HG02970 (cell line): ENCODE measurements around the gene CD2AP.
A peak's percentile ranks its signal among the peaks of the same experiment; 100 is the strongest.
"Not testable (repeated sequence)": the region's sequence is repeated elsewhere in the genome, so short reads cannot be mapped to it uniquely, and the experiment has no call there.

Experiments used
- ATAC-seq: cut with Tn5 transposase; IDR thresholded peaks from one replicate; pipeline ENCODE4 v1.9.1; 2021; ENCODE audit warnings: mild to moderate bottlenecking, moderate library complexity, moderate number of reproducible peaks; ENCODE audit not compliant: unreplicated experiment, low FRiP score

Gene CD2AP

DNA sequence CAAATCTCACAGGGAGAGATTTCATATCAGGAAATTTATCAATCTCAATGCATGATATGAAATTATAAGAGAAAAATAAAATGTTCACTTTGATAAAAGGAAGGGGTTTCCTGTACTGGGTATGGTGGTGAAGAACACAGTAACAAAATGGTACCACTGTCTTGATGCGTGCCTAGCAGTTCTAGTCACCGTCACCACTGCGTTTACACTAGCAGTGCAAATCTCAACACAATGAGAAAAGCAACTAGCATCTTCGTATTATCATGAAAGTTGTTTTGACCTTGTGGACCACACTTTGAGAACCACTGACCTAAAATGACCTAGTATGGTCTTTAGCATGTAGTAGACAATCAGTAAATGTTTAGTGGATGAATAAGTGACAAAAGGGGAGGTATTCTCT, 152.4 kb downstream of the CD2AP start:
- no peak for ATAC-seq

DNA sequence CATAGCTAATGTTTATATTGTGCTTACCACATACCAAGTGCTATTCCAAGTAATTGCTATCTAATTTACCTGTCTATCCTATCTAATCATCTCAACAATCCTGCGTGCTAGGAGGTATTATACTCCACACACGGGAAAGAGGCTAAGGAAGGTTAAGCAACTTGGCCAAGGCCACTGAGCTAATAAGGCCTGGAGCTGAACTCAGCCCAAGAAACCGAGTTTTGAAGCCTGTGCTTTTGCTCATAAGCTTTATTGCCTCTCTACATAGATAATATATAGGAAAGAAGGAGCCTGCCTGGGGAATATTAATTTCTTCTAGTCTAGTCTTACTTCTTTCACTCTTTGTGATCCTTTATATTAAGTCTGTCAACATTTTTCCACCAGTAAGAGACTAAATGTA, 153.0 kb downstream of the CD2AP start:
- no peak for ATAC-seq

DNA sequence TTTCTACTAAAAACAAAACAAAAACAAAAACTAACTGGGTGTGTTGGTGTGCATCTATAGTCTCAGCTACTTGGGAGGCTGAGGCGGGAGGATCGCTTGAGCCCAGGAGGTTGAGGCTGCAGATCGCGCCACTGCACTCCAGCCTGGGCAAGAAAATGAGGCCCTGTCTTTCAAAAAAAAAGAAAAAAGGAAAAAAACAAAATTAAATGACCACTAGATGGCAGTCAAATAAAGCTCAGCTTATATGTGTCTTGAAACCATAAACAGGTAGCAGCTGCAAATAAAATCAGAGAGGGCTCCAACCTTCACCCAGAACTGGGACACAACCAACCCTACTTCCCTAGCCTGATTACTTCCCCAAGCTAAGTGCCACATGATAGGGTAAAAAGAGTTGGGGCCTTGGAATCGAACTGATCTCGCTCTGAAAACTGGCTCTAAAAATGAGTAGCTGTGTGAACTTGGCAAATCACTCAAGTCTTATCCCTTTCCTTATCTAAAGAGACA, 153.7 kb downstream of the CD2AP start:
- peak; percentile 67 for ATAC-seq

DNA sequence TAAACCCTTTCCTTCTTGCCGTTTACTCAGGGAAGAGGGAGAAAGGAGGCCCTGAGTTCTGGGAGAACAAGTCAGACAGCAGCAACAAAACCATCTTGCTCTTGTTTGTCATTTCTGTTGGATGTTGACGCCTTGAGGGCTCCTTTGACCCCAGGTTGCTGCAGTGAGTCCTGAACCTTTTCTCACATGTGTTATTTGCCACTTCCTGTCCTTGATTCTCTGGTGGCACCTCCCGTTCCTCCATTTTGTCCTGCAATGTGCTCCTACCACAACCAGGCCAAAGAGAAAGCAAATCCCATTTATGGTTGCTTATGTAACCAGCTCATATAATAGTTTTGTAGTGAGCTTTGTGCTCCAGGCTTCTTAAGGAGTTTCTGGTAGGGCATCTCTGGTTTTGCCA, 154.2 kb downstream of the CD2AP start:
- ATAC-seq = no peak

DNA sequence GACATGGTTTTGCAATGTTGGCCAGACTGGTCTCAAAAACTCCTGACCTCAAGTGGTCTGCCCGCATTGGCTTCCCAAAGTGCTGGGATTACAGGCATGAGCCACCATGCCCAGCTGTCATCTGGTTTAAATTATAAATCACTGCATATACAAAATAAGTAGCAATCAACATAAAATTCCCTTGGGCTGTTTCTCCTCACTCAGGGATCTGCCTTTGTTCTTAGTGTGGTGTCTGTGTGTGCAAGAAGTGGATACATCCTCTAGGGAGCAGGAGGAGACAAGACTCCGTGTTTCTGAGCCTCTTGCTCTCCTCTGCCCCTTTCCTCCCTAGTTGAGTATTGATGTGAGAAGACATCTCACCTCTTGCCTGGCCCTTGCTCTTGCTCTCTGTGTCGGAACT, 155.6 kb downstream of the CD2AP start:
- no peak for ATAC-seq

DNA sequence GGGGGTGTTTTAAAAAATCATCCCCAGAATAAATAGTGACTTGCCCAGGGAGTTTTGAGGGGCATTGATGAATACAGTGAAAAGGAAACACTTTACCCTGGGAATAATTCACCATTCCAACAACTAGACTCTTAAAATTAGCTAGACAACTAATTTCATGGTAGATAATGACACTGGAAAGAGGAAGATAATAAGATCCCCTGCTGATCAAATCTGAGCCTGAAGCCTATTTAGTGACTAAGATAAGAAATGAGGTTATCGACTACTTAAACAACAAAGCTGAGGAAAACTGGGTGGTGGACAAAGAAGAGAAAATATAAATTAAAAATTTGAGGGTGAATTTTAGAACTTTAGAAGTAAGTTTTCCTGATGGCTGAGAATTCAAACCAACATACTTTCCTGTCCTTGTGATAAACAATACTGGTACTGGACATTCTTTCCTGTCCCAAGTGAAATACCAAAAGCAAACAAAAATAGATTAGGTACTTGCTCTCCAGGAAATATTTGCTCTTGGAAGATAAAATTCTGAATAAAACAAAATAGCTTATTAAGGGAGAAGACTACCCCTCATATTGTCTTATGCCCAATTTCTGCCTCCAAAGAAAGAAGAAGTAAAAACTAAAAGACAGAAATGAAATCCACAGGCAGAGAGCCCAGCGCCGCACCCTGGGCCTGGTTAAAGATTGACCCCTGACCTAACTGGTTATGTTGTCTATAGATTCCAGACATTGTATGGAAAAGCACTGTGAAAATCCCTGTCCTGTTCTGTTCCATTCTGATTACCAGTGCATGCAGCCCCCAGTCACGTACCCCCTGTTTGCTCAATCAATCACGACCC, 156.8 kb downstream of the CD2AP start:
- no peak for ATAC-seq

DNA sequence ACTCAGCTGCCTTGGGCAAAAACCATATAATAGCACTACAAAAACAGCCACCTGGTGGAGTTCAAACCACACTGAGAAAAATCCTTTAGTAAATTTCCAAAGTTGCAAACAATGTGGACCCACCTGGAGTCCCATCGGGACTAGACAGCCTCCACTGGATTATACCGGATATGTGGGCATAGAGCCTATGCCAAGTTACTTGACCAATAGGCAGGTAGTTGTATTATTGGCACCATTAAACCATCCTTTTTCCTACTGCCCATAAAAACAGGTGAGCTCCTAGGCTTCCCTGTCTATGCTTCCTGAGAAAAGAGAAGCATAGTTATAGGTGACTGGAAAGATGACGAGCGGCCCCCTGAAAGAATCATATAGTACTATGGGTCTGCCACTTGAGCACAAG, 169.1 kb downstream of the CD2AP start:
- no peak for ATAC-seq

DNA sequence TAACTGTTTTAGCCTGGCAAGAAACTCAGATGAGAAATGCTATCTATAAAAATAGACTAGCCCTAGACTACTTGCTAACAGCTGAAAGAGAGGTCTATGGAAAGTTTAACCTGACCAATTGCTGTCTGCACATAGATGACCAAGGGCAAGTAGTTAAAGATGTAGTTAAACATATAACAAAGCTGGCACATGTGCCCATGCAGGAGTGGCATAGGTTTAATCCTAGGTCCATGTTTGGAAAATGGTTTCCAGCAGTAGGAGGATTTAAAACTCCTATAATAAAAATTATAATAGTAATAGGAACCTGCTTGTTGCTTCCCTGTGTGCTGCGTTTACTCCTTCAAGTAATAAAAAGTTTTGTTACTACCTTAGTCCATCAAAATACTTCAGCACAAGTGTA, 169.6 kb downstream of the CD2AP start:
- ATAC-seq = no peak

DNA sequence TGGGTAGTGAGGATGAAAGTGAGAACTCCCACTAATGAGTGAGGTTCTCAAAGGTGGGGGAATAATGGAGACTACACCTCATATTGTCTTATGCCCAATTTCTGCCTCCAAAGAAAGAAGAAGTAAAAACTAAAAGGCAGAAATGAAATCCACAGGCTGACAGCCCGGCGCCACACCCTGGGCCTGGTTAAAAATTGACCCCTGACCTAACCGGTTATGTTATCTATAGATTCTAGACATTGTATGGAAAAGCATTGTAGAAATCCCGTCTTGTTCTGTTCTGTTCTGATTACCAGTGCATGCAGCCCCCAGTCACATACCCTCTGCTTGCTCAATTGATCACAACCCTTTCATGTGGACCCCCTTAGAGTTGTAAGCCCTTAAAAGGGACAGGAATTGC, 170.0 kb downstream of the CD2AP start:
- ATAC-seq = not testable (repeated sequence)

DNA sequence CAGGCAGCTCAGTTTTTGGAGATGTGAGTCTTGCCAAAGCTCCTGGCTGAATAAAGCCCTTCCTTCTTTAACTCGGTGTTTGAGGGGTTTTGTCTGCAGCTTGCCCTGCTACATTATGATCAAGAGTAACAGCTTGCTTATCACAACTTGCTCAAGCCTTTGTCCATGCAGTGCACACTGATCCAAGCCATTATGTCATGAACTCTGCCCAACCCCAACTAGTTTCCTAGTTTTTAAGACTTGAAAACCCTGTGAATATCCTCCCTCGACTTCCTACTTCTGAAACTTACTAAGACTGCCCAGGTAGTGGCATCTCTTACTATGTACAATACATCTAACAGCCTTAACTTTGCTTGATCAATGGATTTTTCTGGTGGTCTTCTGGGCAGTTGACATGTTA, 170.4 kb downstream of the CD2AP start:
- ATAC-seq = no peak

DNA sequence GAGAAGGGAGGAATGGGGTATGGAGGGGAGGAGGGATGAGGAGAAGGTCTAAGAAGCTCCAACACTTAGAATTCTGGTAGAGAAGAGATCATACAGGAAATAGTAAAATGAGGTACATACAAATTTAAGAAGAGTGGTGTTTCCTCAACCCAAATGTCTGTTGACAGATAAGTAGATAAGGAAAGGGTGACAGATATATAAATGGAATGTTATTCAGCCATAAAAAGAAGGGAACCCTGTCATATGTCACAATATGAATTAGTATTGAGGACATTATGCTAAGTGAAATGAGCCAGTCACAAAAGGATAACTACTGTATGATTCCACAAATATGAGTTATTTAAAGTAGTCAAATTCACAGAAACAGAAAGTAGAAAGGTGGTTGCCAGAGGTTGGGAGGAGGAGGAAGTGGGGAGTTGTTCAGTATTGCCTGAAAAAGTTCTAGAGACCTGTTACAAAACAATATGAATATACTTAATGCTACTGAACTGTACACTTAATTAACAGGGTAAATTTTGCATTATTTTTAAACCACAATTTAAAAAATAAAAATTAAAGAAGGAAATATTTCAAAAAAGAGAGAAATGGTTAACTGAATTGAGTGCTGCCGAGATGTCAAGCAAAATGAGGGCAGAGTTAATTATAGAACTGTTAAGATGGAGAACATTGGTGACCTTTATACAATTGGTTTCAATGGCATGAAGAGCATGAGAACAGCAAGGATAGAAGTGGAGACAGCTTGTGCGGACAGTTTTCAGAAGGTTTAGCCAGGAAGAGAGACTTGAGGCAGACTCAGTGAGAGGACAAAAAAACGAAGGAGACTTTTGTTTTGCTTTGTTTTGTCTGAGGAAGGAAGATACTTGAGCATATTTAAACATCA, 173.2 kb downstream of the CD2AP start:
- no peak for ATAC-seq

DNA sequence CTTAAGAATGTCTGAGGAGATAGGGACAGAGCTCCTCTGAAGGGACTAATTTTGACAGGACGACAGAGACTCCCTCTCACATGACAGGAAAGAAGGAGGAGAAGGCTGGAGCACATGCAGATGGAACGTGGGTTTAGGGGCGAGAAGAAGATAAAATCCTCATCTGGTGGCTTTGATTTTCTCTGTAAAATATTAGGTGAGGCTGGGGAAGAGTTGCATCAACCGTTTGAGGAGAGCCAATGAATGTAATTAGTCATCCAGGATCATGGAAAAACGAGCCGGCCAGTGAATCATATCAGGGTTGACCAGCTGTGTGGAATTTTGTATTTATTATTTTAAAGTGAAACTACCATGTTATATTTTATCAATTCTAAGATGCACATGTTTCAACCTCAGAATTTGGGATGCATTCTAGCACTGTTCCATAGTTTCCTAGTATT, 173.9 kb downstream of the CD2AP start:
- no peak for ATAC-seq

DNA sequence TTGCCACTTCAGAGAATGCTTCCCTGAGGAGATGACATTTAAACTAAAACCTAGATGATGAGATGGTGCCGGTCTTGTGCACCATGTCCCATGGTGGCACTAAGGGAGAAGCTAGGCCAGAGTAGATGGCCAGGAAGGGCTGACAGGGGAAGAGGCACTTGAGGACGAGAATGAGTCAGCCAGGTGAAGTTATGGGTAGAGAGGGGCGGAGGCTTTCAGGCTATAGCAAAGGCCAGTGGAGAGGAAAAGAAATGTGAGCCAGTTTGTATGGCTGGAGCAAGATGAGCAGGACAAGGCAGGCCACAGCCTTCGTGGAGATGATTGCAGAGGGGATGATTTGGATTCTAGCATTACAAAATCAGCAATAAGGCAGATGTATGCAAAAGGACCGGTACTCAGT, 176.1 kb downstream of the CD2AP start:
- ATAC-seq = no peak

DNA sequence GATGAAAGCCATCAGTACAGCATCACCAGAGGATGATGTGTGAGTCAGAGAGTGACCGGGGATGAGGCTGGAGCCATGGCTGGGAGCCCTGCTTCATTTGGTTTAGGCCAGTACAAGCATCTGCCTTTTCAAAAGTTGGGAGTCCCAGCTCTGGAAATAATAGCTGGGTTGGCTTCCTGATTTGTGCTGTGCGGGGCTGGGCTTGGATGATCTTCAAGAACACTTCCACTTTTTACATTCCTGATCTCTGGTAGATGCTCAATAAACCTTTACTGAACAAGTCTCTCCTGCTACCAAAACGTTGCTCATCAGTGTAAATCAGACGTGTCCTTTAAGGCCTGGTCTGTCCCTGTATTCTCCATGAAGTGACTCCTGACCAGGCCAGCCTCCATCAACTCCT, 176.7 kb downstream of the CD2AP start:
- no peak for ATAC-seq

DNA sequence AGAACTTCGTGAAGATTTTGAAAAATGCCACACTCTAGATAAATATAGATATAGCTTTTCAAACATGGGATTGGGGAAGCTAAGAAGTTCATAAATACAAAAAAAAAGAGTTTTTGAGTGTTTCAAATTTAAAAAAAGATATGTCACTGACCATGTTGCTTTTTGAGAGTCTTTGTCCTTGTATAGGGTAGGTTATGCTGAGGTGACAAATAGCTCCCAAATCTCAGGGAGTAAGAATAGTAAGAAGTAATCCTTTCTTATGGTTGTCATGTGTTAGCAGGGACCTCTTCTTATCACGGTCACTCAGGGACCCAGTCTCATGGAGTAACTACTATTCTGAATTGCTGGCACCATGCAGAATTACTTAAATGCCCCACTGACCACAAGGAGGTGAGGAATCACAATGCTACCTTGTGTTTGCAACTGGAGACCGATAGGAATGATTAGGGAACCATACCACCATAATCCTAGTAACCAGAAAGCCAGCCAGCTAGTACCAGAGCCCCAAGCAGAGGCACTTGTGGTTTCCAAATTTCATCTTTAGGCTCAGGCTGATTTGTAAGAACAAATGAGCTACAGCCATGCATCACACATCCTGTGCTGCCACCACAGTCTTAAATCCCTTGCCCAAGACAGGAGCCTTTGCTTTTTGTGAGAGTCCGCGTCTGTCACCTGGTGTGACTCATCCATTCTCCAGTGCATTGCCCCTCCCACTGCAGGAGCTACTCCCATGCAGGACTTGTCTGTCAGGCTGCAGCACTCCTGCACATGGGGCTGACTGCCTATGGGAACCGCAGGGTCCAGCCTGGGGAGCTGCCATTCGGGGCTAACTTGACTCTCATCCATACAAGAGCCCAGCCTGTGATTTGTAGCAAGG, 178.4 kb downstream of the CD2AP start:
- ATAC-seq = no peak

DNA sequence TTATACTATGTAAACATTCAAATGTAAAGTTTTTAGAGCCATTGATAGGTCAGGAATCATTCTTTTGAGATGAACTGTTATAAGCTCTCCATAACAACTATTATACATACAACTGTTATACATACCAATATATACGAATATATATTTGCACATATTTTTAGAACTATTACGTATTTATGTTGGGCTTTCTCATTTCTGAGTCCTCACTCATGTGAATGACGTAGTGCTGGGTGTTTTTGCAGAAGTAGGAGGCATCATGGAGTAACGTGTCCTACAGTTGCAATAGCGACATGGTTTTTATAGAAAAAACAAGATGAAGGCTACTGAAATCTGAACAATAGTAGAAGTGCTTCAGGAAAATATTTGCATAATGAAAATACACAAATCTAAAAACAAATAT, 184.4 kb downstream of the CD2AP start:
- ATAC-seq = no peak

DNA sequence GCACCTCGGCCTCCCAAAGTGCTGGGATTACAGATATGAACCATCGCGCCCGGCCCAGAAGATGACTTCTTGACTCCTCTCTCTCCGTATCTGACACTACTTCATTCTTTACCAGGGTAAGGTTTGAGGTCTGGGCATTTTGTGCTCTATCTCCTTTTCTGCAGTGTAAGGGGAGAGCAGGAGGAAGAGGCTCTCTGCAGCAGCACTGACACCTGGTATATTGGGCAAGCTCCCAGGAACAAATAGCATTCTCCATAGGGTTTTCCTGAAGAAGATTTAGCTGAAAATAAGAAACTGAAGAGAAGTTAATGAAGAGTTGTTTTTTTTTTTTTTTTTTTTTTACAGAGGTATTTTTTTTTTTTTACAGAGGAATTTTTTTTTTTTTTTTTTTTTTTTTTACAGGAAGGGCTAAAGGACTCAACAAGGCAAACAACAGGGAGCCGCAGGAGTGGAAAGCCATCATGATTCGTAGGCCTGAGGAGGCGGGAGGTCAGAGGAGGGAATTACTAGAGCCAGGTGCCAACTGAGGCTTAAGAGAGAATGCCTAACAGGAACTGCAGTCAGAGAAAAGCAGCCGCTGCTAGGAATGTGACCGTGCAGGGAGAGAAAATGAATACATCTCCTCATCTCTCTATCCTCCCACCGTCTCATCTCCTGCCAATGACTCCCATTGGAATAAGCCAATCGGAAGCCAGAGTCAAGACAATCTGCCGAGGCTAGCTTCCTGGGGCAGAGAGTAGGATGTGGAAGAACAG, 186.1 kb downstream of the CD2AP start:
- ATAC-seq = no peak

DNA sequence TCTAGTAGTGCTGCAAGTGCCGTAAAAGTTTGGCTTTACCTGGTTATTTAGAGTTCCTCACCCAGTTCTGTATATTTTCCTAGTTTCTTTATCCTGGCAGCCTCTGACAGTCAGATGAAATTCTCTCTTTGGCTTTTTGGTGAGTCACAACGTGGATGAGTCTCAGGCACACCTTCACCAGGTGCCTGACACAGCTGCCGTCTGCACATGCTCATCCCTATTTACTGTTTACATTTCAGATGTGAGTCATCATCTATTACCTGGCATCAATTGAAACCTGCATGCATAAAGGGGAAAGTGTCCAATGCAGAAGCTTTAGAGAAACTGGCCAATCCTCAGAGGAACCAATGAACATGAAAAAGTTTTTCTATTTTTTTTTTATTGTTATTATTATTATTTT, 187.5 kb downstream of the CD2AP start:
- no peak for ATAC-seq

DNA sequence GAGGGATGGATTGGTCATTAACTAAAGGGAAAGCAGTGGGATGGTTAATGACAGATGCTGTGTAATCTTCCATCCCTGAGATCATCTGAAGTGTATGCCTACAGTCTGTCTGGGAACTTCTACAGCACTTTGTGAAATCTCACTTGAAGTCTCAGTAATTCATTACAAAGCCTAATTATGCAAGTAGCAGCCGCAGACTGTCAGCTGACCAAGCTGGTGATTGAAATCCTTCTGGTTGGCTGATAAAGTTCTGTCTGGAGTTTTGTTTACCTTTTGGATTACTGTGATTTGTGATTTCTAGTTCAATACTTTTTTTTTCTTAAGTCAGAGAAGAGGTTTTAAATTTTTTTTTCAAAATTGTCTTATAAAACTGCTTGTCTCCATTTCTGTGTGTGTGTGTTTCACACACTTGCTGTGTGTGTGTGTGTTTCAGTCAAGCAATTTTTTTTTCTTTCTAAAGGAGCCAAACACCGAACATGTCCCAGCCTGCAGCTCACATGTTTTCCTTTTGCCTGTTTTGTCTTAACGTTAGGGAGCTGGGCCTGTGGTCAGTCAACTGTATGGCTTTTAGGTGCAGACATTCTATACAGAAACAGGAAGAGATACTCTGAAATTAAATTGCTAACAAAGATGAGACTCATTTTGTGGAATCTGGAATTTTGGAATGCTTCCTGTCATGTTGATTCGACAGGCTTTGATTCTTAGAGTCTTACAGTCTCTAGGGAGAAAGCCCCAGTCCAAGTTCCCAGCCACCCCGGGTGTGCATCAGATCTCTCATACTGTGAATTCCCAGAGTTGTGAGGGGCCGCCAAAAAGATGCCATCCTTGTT, 192.3 kb downstream of the CD2AP start:
- ATAC-seq = no peak
